Stimulated activated CD4-positive, alpha-beta T cell treated with anti-CD3 and anti-CD28 coated beads, Interleukin-12 subunit alpha, Interleukin-12 subunit beta, amount 100 ng/mL, for 48 hours (primary cell): ENCODE data around the gene DUS2.

ENCODE experiments used
- DNase-seq, 3 donors: peaks; one replicate each; pipeline ENCODE4 v3.0.0-alpha.2; 2020; ENCODE audit warnings: low read depth in 2 of 3, low spot score in 1 of 3

DUS2 gene

DNA sequence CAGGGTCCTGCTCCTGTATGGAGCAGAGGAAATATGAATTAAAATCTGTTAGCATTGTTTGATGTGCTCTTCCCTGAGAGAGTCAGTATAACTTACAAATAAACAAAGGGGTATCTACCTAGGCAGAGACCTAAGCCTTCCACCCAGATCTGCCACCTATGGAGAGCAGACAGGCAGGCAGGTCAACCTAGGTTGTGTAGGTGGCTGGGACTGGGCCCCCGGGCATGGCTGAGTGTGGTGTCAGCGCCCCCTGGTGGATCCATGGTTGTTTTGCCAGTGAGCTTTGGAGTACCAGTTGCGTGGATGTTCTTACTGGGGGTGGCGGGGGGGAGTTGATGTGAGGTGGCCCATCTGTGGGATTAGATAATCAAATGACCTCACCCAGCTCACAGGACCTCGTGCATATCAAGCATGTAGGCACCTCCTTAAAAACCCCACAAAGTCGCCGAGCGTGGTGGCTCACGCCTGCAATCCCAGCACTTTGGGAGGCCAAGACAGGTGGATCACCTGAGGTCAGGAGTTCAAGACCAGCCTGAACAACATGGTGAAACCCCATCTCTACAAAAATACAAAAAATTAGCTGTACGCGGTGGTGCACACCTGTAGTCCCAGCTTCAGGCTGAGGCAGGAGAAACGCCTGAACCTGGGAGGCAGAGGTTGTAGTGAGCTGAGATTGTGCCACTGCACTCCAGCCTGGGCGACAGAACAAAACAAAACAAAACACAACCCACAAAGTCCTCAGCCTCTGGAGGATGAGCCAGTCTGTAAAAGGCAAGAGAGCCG lies 17.6 kb downstream of the DUS2 start:
- peak; percentile 80 to 91 (median 85) for DNase-seq

- no peak for DNase-seq
Measured at GRCh38 chr16:68041783-68042182, 18.7 kb downstream of the DUS2 start.

- DNase-seq: no peak
Measured at GRCh38 chr16:68046106-68046505, 23.0 kb downstream of the DUS2 start.

DNA sequence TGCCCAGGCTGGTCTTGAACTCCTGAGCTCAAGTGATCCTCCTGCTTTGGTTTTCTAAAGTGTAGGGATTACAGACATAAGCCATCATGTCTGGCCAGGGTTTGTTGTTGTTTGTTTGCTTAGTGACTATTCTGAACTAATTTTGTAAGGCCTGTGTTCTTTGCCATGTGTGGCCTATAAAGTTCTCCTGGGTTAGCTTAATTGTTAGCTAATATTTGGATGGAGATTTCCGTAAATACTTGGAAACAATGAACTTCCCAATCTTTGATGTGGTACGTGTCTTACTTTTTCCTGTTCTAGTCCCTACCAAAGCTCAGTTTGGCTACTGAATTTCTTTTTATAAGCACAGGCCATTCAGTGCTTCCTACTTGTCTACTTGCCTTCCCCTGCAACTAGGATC lies 24.9 kb downstream of the DUS2 start:
- DNase-seq: no peak

GRCh38 chr16:68049449-68049848 lies 26.4 kb downstream of the DUS2 start:
- DNase-seq: no peak

- DNase-seq: no peak
Measured at GRCh38 chr16:68055395-68055794, 32.3 kb downstream of the DUS2 start.

DNA sequence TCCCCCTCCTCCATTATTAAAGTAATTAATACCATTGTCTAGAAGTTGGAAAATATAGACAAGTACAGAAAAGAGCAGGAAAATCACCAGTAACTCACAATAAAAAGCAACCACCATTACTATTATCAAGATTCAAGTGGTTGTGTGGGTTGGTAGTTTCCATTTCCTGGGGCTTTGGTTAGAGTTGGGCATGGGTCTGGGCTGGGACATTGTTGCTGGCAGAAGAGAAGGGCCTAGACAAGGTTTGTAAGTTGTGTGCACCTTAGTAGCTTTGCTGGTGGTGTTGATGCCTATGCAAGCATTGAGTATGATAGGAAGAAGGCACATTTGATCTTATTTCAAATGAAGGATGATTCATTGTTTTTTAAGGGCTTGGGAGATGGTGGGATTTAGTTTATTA lies 36.7 kb downstream of the DUS2 start:
- no peak for DNase-seq

DNA sequence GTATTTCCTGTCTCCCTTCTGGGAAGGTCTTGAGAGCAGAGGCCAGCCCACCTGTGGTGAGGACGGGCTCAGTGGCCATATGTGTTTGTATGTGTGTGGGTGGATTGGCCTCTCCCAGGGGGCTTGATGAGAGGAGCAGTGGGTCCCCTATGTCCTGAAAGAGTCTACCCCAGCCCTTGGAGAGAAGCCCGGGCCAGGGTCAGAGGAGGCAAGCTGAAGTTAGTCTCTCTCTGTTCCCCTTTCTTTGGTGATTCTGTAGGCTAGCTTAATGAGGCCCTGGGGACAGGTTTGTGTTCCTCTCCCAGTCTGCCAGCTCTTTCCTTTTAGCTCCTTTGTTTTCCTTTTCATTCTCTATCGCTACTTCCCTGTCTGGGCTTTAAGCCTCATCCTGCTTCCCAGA lies 38.3 kb downstream of the DUS2 start:
- DNase-seq: no peak

- no peak for DNase-seq
Measured at GRCh38 chr16:68062910-68063393, 39.9 kb downstream of the DUS2 start.

- peak; percentile 53 to 70 (median 68) for DNase-seq
Measured at GRCh38 chr16:68064791-68065365, 41.8 kb downstream of the DUS2 start.

- no peak for DNase-seq
Measured at GRCh38 chr16:68065716-68066305, 42.7 kb downstream of the DUS2 start.

DNA sequence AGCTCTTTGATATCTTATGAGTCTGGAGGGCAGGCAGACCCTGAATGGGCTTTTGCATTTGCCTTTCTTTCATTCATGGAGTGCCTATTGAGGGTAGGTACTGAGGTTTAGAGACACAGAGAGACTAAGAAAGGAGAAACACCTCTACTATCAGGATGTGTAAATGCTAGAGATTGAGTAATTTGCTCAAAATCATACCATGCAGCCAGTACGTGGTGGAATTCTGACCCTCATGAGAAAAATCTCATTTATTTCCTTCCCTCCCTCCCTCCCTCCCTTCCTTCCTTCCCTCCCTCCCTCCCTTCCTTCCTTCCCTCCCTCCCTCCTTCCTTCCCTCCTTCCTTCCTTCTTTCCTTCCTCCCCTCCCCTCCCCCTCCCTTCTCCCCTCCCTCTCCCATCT lies 43.7 kb downstream of the DUS2 start:
- no peak for DNase-seq

- DNase-seq: no peak
Measured at GRCh38 chr16:68068926-68069325, 45.8 kb downstream of the DUS2 start.

GRCh38 chr16:68069511-68070248 lies 46.6 kb downstream of the DUS2 start:
- DNase-seq: no peak

GRCh38 chr16:68070249-68070730 lies 47.2 kb downstream of the DUS2 start:
- no peak for DNase-seq

DNA sequence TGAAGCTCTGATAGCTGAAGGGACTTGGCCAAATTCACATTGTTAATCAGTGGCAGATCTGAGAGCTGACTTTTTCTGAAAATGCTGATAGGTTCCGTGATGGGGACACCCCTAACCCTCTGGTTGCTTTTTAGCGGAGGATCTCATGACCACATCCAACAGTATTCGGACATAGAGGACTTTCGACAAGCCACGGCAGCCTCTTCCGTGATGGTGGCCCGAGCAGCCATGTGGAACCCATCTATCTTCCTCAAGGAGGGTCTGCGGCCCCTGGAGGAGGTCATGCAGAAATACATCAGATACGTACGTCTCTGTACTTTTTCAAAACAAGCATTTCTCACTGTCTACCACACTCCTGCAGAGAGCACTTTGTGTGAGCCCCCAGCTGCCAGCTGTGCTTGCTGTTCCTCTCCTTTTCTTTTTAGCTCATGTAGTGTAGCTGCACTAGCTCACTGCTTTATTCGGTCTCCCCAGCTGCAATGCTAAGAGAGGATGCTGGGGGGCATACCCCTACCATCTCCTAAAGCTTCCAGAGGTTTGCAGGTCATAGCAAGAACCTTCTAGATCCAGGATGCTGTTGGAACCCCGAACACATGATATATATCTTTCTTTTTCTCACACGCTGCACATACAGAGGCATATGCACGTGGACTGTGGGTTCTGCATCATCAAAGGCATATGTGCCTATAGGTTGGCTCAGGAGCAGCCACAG lies 47.9 kb downstream of the DUS2 start:
- DNase-seq: no peak

GRCh38 chr16:68071518-68071901 lies 48.4 kb downstream of the DUS2 start:
- DNase-seq: no peak

- no peak for DNase-seq
Measured at GRCh38 chr16:68072038-68072695, 49.1 kb downstream of the DUS2 start.

DNA sequence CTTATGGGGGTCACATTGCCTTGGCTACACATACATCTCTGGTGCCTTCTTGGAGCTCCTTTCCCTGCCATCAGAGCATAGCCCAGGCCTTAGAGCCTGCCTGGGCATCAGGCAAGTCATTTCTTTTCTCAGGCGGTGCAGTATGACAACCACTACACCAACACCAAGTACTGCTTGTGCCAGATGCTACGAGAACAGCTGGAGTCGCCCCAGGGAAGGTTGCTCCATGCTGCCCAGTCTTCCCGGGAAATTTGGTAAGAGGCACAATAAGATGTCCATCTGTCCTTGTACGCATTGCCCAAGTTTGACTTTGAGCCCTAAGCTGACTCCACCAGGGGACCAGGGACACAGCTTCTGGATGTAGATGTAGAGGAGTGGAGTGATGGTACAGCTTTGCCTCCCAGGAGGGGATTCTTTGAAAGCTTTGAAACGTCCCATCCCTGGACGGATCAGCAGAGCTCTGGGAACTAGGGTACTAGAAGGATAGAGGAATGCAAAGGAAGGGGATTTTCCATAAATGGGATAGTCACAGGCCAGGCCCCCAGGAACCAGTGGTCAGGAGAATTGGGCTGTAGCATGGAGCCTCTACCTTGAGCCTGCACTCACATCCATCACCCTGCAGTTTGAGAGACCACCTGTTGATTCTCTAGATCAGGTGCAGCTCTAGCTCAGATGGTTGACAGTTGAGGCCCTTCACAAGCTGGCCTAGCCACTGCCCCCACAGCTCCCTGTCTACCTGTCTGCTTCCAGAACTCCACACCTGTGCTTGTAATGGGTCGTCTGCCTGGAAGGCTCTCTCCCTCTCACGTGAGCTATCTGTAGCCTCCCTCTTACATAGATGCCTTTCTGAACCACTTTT lies 51.0 kb downstream of the DUS2 start:
- DNase-seq: no peak
